HG03159 (cell line): ENCODE measurements around the gene TATDN2.

Experiments
- ATAC-seq: cut with Tn5 transposase; IDR thresholded peaks from one replicate; pipeline ENCODE4 v1.9.1; 2021; ENCODE audit warnings: mild to moderate bottlenecking, moderate library complexity; ENCODE audit not compliant: unreplicated experiment

Gene TATDN2, protein sequence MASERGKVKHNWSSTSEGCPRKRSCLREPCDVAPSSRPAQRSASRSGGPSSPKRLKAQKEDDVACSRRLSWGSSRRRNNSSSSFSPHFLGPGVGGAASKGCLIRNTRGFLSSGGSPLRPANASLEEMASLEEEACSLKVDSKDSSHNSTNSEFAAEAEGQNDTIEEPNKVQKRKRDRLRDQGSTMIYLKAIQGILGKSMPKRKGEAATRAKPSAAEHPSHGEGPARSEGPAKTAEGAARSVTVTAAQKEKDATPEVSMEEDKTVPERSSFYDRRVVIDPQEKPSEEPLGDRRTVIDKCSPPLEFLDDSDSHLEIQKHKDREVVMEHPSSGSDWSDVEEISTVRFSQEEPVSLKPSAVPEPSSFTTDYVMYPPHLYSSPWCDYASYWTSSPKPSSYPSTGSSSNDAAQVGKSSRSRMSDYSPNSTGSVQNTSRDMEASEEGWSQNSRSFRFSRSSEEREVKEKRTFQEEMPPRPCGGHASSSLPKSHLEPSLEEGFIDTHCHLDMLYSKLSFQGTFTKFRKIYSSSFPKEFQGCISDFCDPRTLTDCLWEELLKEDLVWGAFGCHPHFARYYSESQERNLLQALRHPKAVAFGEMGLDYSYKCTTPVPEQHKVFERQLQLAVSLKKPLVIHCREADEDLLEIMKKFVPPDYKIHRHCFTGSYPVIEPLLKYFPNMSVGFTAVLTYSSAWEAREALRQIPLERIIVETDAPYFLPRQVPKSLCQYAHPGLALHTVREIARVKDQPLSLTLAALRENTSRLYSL

DNA sequence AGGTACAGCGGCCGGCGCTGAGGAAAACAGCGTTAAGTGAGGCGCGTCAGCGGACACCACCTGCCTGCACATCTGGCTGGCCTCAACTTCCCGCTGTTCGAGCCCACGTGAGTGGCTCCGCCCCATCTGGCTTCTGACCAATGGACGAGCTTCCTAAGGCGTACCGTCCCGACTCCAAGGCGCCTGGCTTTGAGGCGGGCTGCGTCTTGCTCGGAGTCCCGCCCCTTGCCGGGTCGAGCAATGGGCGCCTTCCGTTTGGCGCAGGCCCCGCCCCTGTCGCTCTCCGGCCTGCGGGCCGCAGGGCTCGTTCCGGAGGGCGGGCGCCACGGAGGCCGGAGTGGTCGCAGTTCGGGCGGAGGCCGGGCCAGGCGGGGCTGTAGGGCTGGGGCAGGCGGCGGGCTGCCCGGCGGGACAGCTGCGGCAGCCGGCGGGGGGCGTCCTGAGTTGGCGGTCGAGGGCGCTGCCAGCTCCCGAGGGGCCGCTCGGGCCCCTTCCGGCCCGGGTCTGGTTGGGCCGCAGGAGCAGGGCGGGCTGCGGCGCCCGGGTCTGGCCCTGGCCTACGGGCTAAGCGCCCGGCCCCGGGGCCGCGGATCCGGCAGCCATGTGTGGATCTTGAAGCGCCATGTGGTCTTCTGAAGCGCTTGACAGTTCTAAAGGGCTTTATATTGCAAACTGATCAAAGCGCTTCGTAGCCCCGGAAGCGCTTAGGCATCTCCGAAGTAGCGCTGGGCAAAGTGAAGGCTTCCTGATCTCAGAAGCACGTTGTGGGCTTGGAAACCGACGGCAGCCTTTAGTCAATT lies at the start of gene TATDN2:
Gene TATDN2, plus strand, starts transcription at position 276 of the 800 bp plus-strand sequence. CDS start 742 bp downstream, outside the sequence.
- peak; percentile 96 for ATAC-seq

- ATAC-seq, result peak; percentile 78
Measured at GRCh38 chr3:10198761-10199649, 49.3 kb upstream of the TATDN2 start.

GRCh38 chr3:10204921-10205320 lies 43.3 kb upstream of the TATDN2 start:
- no peak for ATAC-seq

GRCh38 chr3:10205451-10206165 lies 42.7 kb upstream of the TATDN2 start:
- no peak for ATAC-seq

DNA sequence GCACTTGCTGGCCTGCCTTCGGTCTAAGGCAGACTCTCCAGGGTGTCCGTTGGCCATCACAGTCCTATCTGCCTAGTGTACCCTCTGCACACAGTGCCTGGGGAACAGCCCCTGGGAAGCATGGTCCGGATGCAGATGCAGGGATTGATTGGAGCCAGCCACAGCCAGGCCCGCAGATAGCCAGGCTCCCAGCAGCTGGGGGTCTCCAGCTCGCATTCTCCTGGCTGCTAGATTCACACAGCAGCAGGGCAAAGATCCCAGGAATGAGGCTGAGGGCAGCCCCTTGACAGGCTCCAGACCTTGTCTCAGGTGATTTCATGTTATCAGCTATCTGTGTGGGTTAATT lies 42.1 kb upstream of the TATDN2 start:
- no peak for ATAC-seq

- no peak for ATAC-seq
Measured at GRCh38 chr3:10213156-10213792, 35.0 kb upstream of the TATDN2 start.

GRCh38 chr3:10215578-10216368 lies 32.5 kb upstream of the TATDN2 start:
- ATAC-seq, result no peak

GRCh38 chr3:10217359-10217758 lies 30.9 kb upstream of the TATDN2 start:
- no peak for ATAC-seq

DNA sequence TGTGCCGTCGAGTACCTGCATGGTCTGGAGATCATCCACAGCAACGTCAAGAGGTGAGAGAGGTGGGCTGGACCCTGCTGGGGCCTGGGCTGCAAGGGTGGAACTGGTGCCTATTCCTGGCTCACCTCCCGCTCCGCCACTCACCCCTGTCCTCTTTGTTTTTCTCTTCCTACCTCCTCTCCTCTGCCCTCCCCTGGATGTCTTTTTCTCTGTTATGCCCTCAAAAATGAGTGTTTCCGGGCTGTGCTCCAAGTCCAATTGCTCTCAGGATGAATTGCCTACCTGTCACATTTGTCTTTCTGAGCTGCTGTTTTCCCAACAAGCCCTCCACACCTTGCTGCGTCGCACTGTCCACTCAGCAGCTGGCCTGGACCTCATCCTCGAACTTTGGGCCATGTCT lies 28.5 kb upstream of the TATDN2 start:
- no peak for ATAC-seq

DNA sequence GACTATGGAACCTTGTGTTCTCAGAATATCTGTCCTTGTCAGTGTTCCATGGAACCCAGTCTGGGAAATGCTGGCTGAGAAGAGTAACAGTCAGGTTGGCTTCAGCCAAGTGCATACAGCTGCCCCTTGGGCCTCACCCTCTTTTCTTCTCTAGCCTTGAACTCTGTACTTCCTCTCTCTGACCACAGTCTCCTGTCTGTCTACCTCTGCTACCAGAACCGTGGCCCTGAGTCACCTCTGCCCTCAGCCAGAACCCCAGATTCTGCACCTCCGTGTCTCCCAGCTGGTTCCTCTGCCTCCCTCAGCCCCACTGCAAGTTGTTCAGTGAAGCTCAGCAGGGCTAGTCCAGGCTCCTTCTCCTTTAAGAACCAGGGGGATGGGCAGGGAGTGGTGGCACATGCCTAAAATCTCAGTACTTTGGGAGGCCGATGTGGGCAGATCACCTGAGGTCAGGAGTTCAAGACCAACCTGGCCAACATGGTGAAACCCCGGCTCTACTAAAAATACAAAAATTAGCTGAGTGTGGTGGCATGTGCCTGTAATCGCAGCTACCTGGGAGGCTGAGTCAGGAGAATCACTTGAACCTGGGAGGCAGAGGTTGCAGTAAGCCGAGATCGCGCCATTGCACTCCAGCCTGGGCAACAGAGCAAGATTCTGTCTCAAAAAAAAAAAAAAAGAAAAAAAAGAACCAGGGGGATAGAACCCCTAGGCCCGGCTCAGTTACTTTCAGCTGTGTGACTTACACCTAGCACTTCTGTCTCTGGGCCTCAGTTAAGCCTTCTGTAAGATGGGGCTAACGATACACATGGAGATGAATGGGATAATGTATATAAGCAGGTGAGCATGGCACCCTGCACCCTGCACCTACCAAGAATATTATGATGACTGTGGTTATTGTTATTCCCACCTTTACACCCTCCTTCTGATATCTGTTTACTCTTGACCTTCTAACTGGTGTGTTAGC lies 24.3 kb upstream of the TATDN2 start:
- peak; percentile 47 for ATAC-seq

DNA sequence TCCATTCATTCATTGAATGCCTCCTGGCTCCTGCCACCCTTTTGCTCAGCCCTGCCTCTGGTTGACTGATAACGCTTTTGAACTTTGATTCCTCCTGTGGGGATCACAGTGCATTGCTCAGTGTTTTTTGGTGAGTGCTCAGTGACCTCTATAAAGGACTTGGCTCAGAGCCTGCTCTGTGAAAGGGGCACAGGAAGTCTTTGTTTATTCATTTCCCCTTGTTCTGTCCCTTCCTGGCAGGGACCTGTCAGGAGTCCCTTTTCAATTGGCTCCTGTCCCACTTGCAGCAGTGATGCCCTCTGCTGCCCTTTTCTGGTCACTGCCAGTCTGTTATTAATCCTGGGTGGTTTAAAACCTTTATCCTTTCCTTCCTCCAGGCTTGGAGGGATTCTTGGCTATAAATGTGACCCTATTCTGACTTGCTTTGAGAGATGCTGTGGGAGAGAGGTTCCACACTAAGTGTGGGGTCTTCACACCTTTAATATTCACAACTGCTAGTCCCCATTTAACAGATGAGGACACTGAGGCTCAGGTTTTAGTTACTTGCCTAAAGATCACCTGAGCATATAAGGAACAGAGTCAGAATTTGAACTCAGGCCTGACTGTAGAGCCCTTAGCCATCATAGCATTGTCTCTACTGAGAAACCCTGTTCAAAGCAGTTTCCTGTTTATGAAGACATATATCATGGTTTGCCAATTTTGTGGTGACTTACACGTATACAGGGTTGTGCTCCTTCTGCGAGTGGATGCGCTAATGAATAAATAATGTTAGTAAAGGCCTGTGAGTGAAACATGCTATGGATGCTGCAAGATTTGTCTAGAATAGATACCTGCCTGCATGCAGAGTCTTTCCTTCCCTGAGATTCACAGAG lies 23.2 kb upstream of the TATDN2 start:
- ATAC-seq, result no peak

DNA sequence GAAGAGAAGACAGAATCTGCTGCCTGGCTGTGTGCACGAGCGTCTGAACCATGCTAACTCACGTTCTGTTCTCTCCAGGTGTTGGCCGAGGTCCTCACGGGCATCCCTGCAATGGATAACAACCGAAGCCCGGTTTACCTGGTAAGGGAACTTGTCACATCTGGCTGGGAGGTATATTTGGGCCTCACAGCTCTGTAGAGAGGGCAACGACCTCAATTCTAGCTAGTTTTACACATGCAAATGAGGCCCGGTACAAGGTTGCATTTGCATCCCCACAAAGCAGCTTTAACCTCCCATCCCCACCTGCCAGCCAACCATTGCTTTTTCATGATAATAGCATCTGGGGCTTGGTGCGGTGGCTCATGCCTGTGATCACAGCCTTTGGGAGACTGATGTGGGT lies 22.0 kb upstream of the TATDN2 start:
- no peak for ATAC-seq

DNA sequence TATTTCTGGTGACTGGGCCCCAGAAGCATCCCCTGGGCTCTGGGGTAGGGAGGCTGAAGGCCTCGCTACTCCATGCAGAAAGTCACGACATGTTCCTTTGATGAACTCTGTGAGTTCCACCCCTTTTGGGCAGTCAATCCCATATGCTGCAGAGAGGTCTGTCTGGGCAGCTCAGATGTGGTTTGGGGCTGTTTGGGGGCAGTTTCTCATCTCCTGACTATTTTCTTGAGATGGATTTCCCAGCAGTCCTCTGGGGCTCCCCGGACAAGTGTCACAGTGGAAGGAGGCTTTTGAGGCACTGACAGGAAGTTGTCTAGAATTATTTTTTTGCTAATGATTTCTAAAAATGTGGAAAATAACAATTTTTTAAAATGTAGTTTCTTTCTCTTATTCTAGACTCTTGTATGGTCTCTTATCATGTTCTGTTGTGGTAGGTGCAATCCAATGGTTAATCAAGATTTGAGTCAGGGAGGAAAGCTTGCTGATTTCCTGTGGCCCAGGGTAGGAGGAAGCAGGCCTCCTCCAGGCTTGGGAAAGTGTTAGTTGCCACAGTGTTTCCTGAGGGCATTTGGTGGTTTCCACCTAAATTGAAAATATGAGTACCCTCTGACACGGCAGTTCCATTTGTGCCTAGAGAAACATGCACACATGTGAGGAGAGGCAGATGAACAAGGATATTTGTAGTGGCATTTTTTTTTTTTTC lies 19.9 kb upstream of the TATDN2 start:
- ATAC-seq, result no peak

GRCh38 chr3:10229576-10229975 lies 18.7 kb upstream of the TATDN2 start:
- no peak for ATAC-seq

DNA sequence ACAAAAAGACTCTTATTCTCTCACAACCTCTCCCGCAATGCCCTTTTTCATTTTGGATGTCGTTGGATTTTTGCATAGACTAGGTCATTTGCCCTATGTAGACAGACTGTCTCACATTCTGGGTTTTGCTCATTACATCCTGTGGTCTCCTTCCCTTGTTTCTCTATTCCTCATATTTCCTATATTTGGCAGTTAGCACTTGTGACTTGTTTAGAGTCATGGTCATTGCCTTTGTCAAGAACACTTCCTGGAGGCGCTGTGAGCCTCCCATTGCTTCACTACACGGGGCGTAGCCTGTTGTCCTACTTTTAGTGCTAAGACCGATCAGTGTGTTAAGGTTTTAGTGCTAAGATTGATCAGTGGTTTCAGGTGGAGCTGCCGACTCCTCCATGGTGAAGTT lies 16.1 kb upstream of the TATDN2 start:
- ATAC-seq, result no peak

DNA sequence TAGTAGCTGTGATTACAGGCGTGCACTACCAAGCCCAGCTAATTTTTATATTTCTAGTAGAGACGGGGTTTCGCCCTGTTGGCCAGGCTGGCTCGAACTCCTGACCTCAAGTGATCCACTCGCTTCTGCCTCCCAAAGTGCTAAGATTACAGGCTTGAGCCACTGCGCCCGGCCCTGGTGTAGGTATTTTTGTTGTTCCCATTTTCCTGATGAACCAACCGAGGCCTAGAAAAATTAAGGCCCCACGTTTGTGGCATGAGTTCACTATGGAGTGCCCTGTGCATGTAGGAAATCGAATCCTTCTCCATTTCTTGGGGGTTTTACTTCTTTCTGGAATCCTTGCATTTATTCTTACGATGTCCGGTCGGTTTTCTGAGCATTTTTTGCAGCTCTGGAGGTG lies 14.3 kb upstream of the TATDN2 start:
- ATAC-seq, result no peak
